Measurements from ENCODE around the gene LRIG1. TPM values are rescaled to one million over a fixed set of nuclear protein-coding genes. Genes with fewer than 3 reads are reported as not detected.

LRIG1 gene
- total and polyA plus RNA-seq, 2 of the 8 experiments (the other 6 are each of a cell fraction or from before 2014, with no cell fraction given), result 78.1 to 88.7 TPM

- TF ChIP-seq, protein P1, sequence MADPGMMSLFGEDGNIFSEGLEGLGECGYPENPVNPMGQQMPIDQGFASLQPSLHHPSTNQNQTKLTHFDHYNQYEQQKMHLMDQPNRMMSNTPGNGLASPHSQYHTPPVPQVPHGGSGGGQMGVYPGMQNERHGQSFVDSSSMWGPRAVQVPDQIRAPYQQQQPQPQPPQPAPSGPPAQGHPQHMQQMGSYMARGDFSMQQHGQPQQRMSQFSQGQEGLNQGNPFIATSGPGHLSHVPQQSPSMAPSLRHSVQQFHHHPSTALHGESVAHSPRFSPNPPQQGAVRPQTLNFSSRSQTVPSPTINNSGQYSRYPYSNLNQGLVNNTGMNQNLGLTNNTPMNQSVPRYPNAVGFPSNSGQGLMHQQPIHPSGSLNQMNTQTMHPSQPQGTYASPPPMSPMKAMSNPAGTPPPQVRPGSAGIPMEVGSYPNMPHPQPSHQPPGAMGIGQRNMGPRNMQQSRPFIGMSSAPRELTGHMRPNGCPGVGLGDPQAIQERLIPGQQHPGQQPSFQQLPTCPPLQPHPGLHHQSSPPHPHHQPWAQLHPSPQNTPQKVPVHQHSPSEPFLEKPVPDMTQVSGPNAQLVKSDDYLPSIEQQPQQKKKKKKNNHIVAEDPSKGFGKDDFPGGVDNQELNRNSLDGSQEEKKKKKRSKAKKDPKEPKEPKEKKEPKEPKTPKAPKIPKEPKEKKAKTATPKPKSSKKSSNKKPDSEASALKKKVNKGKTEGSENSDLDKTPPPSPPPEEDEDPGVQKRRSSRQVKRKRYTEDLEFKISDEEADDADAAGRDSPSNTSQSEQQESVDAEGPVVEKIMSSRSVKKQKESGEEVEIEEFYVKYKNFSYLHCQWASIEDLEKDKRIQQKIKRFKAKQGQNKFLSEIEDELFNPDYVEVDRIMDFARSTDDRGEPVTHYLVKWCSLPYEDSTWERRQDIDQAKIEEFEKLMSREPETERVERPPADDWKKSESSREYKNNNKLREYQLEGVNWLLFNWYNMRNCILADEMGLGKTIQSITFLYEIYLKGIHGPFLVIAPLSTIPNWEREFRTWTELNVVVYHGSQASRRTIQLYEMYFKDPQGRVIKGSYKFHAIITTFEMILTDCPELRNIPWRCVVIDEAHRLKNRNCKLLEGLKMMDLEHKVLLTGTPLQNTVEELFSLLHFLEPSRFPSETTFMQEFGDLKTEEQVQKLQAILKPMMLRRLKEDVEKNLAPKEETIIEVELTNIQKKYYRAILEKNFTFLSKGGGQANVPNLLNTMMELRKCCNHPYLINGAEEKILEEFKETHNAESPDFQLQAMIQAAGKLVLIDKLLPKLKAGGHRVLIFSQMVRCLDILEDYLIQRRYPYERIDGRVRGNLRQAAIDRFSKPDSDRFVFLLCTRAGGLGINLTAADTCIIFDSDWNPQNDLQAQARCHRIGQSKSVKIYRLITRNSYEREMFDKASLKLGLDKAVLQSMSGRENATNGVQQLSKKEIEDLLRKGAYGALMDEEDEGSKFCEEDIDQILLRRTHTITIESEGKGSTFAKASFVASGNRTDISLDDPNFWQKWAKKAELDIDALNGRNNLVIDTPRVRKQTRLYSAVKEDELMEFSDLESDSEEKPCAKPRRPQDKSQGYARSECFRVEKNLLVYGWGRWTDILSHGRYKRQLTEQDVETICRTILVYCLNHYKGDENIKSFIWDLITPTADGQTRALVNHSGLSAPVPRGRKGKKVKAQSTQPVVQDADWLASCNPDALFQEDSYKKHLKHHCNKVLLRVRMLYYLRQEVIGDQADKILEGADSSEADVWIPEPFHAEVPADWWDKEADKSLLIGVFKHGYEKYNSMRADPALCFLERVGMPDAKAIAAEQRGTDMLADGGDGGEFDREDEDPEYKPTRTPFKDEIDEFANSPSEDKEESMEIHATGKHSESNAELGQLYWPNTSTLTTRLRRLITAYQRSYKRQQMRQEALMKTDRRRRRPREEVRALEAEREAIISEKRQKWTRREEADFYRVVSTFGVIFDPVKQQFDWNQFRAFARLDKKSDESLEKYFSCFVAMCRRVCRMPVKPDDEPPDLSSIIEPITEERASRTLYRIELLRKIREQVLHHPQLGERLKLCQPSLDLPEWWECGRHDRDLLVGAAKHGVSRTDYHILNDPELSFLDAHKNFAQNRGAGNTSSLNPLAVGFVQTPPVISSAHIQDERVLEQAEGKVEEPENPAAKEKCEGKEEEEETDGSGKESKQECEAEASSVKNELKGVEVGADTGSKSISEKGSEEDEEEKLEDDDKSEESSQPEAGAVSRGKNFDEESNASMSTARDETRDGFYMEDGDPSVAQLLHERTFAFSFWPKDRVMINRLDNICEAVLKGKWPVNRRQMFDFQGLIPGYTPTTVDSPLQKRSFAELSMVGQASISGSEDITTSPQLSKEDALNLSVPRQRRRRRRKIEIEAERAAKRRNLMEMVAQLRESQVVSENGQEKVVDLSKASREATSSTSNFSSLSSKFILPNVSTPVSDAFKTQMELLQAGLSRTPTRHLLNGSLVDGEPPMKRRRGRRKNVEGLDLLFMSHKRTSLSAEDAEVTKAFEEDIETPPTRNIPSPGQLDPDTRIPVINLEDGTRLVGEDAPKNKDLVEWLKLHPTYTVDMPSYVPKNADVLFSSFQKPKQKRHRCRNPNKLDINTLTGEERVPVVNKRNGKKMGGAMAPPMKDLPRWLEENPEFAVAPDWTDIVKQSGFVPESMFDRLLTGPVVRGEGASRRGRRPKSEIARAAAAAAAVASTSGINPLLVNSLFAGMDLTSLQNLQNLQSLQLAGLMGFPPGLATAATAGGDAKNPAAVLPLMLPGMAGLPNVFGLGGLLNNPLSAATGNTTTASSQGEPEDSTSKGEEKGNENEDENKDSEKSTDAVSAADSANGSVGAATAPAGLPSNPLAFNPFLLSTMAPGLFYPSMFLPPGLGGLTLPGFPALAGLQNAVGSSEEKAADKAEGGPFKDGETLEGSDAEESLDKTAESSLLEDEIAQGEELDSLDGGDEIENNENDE (IDR thresholded peaks at IDR 0.05; ENCODE audit: insufficient replicate concordance, low read length), result no peak
- TF ChIP-seq JUND (IDR thresholded peaks at IDR 0.05; ENCODE audit: low read length) (no peak), POLR2A (IDR thresholded peaks at IDR 0.05; ENCODE audit: control extremely low read depth in 1 of 2, low read depth in 2 of 2, low read length in 2 of 2) (no peak), FOSL1 (IDR thresholded peaks at IDR 0.05; ENCODE audit: insufficient read depth, low read depth, low read length) (no peak), ZNF274 (IDR thresholded peaks at IDR 0.05; ENCODE audit: borderline replicate concordance, extremely low read depth, low read length) (no peak), PHF8 (conservative IDR thresholded peaks at IDR 0.05; ENCODE audit: low read depth, low read length) (no peak), BRCA1 (IDR thresholded peaks at IDR 0.05; ENCODE audit: low read depth, low read length) (no peak), SUZ12 (IDR thresholded peaks at IDR 0.05; ENCODE audit: low read length) (no peak), GABPA (IDR thresholded peaks at IDR 0.05; ENCODE audit: borderline replicate concordance, insufficient read depth, low read length) (no peak), SRF (IDR thresholded peaks at IDR 0.05; ENCODE audit: low read depth, low read length) (no peak), CHD2 (IDR thresholded peaks at IDR 0.05; ENCODE audit: low read length) (no peak), BACH1 (IDR thresholded peaks at IDR 0.05; ENCODE audit: low read length) (no peak)
- TF ChIP-seq, protein P2, sequence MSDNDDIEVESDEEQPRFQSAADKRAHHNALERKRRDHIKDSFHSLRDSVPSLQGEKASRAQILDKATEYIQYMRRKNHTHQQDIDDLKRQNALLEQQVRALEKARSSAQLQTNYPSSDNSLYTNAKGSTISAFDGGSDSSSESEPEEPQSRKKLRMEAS (IDR thresholded peaks at IDR 0.05), result no peak
These were observed 75.8 kb downstream of the LRIG1 start (continued) for GRCh38 chr3:66425032-66425431.
